KOPT-K1 (cell line): ENCODE results near the gene SMOC2.
"Not testable (repeated sequence)": the region's sequence is repeated elsewhere in the genome, so short reads cannot be mapped to it uniquely, and the experiment has no call there.

ENCODE experiments used
- H3K27ac ChIP-seq: fragments of 200-600 bp; sonication (generic); 2 replicates; pipeline ENCODE4 v1.5.1; 2016; ENCODE audit warnings: antibody characterized with exemption, mild to moderate bottlenecking, low read depth, low read length; ENCODE audit not compliant: poor library complexity, severe bottlenecking
- H3K36me3 ChIP-seq: fragments of 200-600 bp; sonication (generic); 2 replicates; pipeline ENCODE4 v1.5.1; 2017; ENCODE audit warnings: antibody characterized with exemption, mild to moderate bottlenecking, low read length, moderate library complexity; ENCODE audit not compliant: insufficient read depth
- H3K9me3 ChIP-seq: fragments of 200-600 bp; sonication (generic); 2 replicates; pipeline ENCODE4 v1.5.1; 2017; ENCODE audit warnings: antibody characterized with exemption, low read length, mild to moderate bottlenecking; ENCODE audit not compliant: insufficient read depth, poor library complexity, severe bottlenecking

Gene SMOC2

DNA sequence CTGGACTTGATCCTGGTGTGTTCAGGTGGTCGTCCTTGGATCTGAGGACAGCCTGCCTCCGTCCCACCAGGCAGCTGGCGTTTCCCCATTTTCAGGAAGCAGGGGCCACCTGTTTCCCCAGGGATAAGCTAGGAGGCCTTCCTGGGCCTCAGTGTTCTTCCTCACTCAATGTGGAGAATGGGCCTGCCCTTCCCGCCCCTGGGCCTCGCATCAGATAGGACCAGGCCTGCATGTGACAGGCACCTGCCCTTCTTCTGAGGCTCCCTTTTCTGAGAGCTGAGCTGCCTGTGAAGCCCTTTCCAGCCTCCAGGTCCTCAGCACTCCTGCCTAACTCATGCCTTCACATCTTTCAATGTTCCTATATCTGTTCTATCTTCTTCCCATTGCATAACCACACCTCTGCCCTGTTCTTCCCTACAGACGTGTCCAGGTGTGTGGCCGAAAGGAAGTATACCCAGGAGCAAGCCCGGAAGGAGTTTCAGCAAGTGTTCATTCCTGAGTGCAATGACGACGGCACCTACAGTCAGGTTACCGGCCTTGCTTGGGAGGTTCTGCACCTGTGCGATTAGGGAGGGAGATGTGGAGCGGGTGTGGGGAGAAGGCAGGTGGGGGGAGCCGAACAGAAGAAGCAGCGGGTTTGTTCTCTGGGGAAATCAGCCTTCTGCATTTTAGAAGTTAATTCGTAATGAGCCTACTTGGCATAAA lies 85.1 kb downstream of the SMOC2 start:
- Histone ChIP-seq H3K9me3 (peaks cover 6% of the 10 kb centered on the region), H3K27ac (no peak overlapping the region), H3K36me3 (no peaks in the 10 kb centered on the region)

DNA sequence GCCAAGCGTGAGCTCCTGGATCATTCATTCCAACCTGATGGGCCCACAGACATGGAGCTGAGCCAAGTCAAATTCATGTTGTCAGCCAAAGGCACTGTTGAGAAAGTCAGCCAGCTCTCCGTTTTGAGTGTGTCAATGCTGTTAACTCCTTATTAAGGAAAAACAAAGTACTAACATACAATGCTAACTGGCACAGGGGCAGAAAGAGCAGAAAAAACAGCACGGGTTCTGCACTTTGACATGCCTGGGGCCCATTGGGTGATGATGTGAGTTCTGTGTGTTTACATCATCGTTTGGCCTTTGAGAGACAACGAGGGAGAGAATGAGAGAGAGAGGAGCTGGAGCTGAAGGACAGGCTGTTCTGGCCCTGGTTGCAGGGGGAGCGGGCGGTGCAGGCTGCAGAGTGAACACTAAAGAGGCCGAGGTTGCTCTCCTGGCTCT lies 85.9 kb downstream of the SMOC2 start:
- Histone ChIP-seq H3K9me3 (peaks cover 6% of the 10 kb centered on the region), H3K36me3 (no peaks in the 10 kb centered on the region), H3K27ac (no peak overlapping the region)

DNA sequence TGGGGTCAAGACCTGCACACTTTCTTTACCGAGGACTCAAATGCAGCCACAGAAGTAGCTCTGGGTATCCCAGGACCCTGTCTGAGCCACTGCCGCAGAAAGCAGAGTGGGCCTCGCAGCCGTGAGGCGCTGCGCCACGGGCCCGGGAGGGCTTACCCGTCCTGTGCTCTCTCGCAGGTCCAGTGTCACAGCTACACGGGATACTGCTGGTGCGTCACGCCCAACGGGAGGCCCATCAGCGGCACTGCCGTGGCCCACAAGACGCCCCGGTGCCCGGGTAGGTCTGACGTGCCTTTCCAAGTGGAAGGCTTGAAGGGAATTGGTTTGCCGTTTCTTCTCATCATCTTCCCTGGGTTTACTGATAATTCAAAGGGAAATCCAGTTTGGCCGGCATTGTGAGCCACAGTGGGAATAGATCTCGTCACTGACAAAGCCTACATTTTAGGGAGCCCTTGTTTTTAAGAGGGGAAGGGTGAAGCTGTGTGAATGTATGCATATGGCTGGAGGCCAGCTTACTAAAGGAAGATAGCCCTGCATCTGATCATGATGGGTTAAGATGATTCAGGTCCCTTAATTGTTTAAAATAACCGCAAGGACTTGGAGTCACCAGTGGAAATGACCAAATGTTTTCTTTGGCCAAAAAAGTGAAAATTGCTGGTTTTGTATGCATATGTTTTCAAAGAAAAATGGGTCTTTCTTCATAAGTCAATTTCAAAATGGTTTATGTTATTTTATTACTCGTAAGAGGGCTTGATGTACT lies 86.6 kb downstream of the SMOC2 start:
- H3K36me3 ChIP-seq, result no peaks in the 10 kb centered on the region
- H3K9me3 ChIP-seq, result peaks cover 6% of the 10 kb centered on the region
- H3K27ac ChIP-seq, result no peak overlapping the region

DNA sequence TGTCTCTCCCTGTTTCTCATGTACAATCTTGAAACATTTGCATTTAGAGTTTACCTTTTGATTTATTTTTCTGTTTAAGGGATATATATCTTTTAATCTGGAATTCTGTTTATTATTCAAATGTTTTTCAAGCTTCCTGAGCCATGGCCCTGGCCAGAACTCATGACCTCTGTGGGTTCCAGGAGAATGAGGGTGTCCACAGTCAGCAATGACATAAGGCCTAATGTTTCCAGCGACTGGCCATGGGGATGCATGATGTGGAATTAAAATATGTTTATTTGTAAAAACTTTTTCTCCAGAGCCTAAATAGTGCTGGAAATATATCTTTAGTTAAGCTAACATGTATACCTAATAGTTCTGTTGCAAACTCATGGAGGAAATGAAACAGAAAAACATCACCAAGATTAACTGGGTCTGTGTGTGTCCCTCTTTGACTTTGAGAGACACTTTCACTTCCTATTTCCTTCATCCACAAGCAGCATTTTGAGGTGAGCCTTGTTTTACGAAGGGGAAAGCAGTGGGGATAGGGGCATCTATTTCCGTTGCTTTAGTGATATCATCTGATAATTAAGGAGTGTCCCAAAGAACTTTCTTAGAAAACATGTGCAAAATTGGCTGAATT lies 87.6 kb downstream of the SMOC2 start:
- Histone ChIP-seq H3K9me3 (peaks cover 6% of the 10 kb centered on the region), H3K36me3 (no peaks in the 10 kb centered on the region), H3K27ac (no peak overlapping the region)

DNA sequence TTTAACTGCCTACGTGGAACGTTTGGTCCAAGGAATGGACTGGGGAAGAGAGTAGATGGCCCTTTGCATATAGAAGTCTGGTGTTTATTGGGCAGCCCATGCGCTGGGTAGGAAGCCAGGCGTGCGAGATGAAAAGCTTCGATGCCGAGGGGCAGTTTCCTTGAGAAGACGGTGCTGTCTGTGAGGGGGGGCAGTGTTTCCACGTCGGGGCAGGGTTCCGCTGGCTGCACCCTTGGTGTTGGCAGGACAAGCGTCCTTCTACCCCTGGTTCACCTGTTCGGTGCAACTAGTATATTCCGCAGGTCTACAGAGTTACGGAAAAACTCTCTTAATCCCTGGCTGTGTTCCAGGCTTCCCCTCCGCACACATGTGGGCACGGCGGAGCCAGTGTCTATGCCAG lies 88.2 kb downstream of the SMOC2 start:
- no peaks in the 10 kb centered on the region for H3K36me3 ChIP-seq

DNA sequence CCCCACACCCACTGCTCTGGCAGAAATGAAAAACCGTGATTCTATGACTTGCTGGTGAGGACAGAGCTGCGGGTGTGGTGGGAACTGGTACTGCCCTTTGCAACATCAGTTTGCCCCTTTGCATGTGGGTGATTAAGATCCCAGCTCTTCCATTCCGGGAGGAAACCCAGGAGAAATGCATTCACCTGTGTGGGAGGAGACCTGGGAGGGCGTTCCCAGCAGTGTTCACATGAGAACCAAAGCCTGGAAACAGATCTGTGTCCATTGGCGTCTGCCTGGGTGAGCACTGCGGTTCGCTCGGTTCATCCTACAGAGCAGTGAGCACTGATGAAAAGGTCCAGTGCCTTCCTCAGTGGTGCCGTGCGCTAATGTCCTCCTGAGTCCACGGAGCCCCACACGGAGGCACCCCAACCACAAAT lies 89.7 kb downstream of the SMOC2 start:
- Histone ChIP-seq H3K36me3 (no peaks in the 10 kb centered on the region), H3K27ac (no peak overlapping the region), H3K9me3 (no peaks in the 10 kb centered on the region)

More for the DNA sequence above, 88.2 kb downstream of the SMOC2 start:
- H3K27ac ChIP-seq, result no peak overlapping the region
- peaks cover 6% of the 10 kb centered on the region for H3K9me3 ChIP-seq

DNA sequence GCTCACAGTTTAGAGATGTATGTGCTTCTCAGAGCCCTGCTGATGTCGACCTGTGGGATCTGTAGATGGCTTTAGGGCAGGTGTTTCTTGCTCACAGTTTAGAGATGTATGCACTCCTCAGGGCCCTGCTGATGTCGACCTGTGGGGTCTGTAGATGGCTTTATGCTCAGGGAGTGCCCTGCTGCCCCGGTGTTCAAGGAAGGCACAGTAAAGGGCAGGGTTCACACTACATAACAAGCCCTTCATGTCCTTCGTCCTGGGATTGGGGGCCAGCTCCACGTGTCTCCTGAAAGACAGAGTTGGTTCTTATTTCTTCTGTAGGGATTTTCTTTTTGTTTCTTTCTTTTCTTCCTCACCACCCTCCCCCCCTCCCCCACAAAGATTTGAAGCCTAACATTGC lies 91.1 kb downstream of the SMOC2 start:
- Histone ChIP-seq H3K9me3 (no peaks in the 10 kb centered on the region), H3K36me3 (no peaks in the 10 kb centered on the region), H3K27ac (no peak overlapping the region)

DNA sequence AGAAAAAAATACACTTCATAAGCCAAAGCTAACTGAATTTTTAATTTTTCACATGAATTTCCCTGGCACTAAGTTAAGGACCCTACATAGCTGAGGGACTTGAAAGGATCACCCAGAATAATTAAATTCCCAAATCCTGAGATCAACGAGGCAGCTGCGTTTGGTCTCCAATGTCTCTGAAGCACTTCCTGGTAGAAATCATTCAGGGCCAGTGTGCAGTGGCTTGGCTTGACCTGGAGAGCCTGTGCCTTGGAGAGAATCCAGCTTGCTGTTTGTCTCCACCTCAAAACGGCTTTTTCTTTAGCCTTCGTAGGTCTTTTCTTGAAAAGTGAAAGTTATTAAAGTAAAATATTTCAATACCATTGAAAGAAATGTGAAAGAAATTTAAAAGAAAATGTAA lies 92.4 kb downstream of the SMOC2 start:
- no peaks in the 10 kb centered on the region for H3K36me3 ChIP-seq
- H3K27ac ChIP-seq, result no peak overlapping the region
- peaks cover under 1% of the 10 kb centered on the region for H3K9me3 ChIP-seq

DNA sequence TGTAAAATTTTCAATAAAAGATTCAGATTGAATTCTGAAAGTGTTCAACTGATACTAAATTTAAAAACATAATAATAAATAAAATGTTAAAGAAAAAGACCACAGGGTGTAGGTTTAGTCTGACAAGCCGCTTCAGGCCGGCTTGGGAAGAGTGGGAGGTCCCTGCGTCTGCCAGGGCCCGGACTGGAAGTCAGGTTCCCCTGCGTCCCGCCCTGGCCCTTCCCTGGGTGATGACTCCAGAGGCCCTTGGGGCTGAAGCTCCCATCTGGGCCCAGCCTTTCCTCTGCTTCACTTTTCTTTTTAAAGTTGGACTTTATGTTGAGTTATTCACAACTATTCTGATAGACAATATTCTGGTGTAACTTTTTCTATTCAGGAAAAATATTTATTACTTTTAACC lies 93.3 kb downstream of the SMOC2 start:
- H3K36me3 ChIP-seq, result no peaks in the 10 kb centered on the region
- peaks cover 5% of the 10 kb centered on the region for H3K9me3 ChIP-seq
- H3K27ac ChIP-seq, result no peak overlapping the region

DNA sequence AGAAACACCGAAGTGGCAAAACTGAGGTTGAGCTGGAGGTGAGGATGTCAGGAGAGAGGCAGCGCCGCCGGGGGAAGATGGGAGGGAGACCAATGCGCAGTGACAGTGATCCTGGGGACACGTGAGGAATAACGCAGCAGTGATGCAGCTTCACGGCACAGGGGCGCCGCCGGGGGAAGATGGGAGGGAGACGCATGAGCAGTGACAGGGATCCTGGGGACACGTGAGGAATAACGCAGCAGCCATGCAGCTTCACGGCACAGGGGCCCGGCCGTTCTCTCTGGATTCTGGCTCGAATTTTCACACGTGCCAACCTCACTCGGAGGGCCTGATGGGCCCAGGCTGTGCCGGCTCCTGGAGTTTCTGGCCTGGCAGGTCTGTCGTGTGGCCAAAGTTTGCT lies 94.7 kb downstream of the SMOC2 start:
- no peaks in the 10 kb centered on the region for H3K36me3 ChIP-seq
- H3K27ac ChIP-seq, result no peak overlapping the region
- peaks cover 5% of the 10 kb centered on the region for H3K9me3 ChIP-seq

DNA sequence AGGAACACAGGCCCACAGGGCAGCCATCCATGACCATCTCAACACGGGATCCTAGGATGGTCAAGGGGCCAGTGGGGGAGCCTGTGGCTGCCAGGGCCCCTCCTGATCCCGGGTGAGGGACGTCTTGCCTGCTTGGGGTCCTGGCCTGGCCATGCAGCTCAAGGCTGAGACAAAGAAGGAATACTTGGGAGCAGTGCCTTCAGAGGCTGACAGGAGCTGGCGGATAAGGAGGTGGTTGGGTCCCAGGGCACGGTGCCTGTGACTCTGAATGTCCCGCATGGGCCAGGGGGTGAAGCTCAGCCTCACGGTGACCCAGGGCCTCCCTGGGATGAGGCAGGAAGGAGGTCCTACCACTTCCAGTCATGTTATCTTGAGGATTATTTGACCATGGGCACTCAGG lies 95.2 kb downstream of the SMOC2 start:
- H3K9me3 ChIP-seq, result peaks cover 5% of the 10 kb centered on the region
- no peak overlapping the region for H3K27ac ChIP-seq
- H3K36me3 ChIP-seq, result no peaks in the 10 kb centered on the region

DNA sequence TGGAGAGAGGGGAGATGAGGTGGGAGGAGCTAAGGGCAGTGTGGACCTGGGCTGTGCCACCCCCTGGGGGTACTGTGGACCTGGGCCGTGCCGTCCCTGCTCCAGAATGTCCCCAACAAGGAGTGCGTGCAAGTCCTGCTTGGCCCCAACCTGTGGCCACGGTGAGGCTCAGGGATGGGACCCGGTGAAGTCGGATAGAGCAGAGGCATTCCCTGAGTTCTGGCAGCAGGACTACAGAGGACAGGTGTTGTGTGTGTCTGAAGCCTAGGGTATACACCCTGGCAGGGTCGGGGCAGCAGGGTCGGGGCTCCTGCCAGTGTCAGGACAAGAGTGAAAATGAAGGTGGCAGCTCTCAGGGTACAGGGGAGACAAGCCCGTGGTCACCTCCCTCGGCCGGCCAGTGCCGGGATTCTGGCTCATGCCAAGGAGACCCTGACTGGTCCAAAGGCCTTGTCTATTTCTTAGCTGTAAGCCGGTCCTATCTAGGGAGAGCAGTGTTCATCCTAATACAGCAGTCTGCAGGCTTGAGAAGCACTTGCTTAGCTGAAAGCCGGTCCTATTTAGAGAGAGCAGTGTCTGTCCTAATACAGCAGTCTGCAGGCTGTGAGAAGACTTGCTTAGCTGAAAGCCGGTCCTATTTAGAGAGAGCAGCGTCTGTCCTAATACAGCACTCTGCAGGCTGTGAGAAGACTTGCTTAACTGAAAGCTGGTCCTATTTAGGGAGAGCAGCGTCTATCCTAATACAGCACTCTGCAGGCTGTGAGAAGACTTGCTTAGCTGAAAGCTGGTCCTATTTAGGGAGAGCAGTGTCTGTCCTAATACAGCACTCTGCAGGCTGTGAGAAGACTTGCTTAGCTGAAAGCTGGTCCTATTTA lies 95.9 kb downstream of the SMOC2 start:
- peaks cover 5% of the 10 kb centered on the region for H3K9me3 ChIP-seq
- no peaks in the 10 kb centered on the region for H3K36me3 ChIP-seq
- no peak overlapping the region for H3K27ac ChIP-seq

DNA sequence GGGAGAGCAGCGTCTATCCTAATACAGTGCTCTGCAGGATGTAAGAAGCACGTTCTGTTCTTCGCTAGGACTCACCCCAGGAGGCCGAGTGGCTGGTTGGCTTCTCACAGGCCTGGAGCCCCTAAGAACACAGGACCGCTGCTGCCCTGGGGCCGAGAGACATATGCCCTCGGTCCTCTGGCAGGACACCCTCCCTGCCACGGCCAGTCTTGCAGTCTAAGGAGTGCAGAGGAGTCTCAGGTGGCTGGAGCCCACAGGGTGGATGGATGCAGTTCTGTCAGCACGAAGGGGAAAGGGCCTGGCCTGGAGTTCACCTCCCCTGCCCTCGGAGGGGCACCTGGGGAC lies 96.5 kb downstream of the SMOC2 start:
- peaks cover 5% of the 10 kb centered on the region for H3K9me3 ChIP-seq
- no peaks in the 10 kb centered on the region for H3K36me3 ChIP-seq

DNA sequence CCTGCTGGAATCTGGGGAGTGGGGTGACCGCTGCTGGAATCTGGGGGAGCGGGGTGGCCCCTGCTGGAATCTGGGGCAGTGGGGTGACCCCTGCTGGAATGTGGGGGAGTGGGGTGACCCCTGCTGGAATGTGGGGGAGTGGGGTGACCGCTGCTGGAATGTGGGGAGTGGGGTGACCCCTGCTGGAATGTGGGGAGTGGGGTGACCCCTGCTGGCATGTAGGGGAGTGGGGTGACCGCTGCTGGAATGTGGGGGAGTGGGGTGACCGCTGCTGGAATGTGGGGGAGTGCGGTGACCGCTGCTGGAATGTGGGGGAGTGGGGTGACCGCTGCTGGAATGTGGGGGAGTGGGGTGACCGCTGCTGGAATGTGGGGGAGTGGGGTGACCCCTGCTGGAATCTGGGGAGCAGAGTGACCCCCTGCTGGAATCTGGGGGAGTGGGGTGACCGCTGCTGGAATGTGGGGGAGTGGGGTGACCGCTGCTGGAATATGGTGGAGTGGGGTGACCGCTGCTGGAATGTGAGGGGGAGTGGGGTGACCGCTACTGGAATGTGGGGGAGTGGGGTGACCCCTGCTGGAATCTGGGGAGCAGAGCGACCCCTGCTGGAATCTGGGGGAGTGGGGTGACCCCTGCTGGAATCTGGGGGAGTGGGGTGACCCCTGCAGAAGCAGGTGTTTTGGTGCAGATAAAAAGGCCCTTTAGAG lies 97.4 kb downstream of the SMOC2 start:
- not testable (repeated sequence) for H3K36me3 ChIP-seq, H3K27ac ChIP-seq, H3K9me3 ChIP-seq

More for the DNA sequence above, 96.5 kb downstream of the SMOC2 start:
- no peak overlapping the region for H3K27ac ChIP-seq
